Smooth muscle cell (in vitro differentiated cells): Measurements from ENCODE around the gene RASA3. TPM values are rescaled to one million over a fixed set of nuclear protein-coding genes. Genes with fewer than 3 reads are reported as not detected.
"Not testable (repeated sequence)": the region's sequence is repeated elsewhere in the genome, so short reads cannot be mapped to it uniquely, and the experiment has no call there.

Experiments
- DNase-seq: peaks from one replicate; lab custom pipeline; 2025; ENCODE audit not compliant: unreplicated experiment; lab: John Stamatoyannopoulos, UW
- H2AFZ ChIP-seq: fragments of 200-600 bp; sonication (generic); 2 replicates; pipeline ENCODE4 v1.6.0; 2016; ENCODE audit warnings: antibody characterized with exemption, low read depth, mild to moderate bottlenecking
- H3F3A ChIP-seq: fragments of 200-600 bp; sonication (generic); 2 replicates; pipeline ENCODE4 v1.6.0; 2017; ENCODE audit warnings: antibody characterized with exemption, low read depth
- H3K27ac ChIP-seq: fragments of 200-600 bp; sonication (generic); 2 replicates; pipeline ENCODE4 v1.5.1; 2016; ENCODE audit warnings: low read depth, mild to moderate bottlenecking
- H3K27me3 ChIP-seq: fragments of 200-600 bp; sonication (generic); 2 replicates; pipeline ENCODE4 v1.6.1; 2016; ENCODE audit warnings: low read depth, mild to moderate bottlenecking
- H3K36me3 ChIP-seq: fragments of 200-600 bp; sonication (generic); 2 replicates; pipeline ENCODE4 v1.5.1; 2016; ENCODE audit warnings: low read depth
- H3K4me1 ChIP-seq: fragments of 200-600 bp; sonication (generic); 2 replicates; pipeline ENCODE4 v1.5.1; 2016; ENCODE audit warnings: low read depth
- H3K4me2 ChIP-seq: fragments of 200-600 bp; sonication (generic); 2 replicates; pipeline ENCODE4 v1.6.0; 2016; ENCODE audit warnings: mild to moderate bottlenecking
- H3K4me3 ChIP-seq: fragments of 200-600 bp; sonication (generic); 2 replicates; pipeline ENCODE4 v1.5.1; 2016; ENCODE audit warnings: mild to moderate bottlenecking
- H3K79me2 ChIP-seq: fragments of 200-600 bp; sonication (generic); 2 replicates; pipeline ENCODE4 v1.6.0; 2016; ENCODE audit warnings: low read depth, mild to moderate bottlenecking
- H3K9ac ChIP-seq: fragments of 200-600 bp; sonication (generic); 2 replicates; pipeline ENCODE4 v1.6.0; 2016; ENCODE audit warnings: low read depth
- H3K9me3 ChIP-seq: fragments of 200-600 bp; sonication (generic); replicated peaks from 2 replicates; pipeline ENCODE4 v1.5.1; 2016; ENCODE audit warnings: low read depth
- H4K20me1 ChIP-seq: fragments of 200-600 bp; sonication (generic); 2 replicates; pipeline ENCODE4 v1.6.0; 2016; ENCODE audit warnings: low read depth
- CTCF ChIP-seq: fragments of 200-600 bp; sonication (generic); IDR thresholded peaks from 2 replicates; pipeline ENCODE4 v1.5.1; 2017; ENCODE audit warnings: borderline replicate concordance, mild to moderate bottlenecking, antibody characterized with exemption; ENCODE audit not compliant: insufficient read depth, poor library complexity, severe bottlenecking
- WGBS: methylation state at CpG from one replicate; pipeline ENCODE4 v1.1.7; 2016; ENCODE audit warnings: low lambda C conversion rate; 5-methylcytosine and 5-hydroxymethylcytosine counted together
- polyA plus RNA-seq: library from polyadenylated mRNA; unstranded; fragments of >200 nt; fragmentation: Nextera tagmentation; extraction: Ambion mirVana; gene quantifications from 2 replicates; pipeline ENCODE4 v1.2.1, GENCODE V29; 2016
- total RNA-seq: library from RNA; depleted of rRNA; stranded (reverse); fragments of >200 nt; gene quantifications from 2 replicates; pipeline ENCODE4 v1.2.3, GENCODE V29; 2014

Gene RASA3
- total and polyA plus RNA-seq, 2 experiments from 2014 or later, result 21.3 to 26.8 TPM

GRCh38 chr13:114076329-114077090 is 55.9 kb downstream of the RASA3 start:
- no peaks in the 10 kb centered on the region for H3K36me3 ChIP-seq
- peaks cover 18% of the 10 kb centered on the region for H3K4me1 ChIP-seq
- H3K27ac ChIP-seq, result no peak overlapping the region
- WGBS, result 92% methylated on average over 35 of the region's 35 CpGs
- H3F3A ChIP-seq, result no peaks in the 10 kb centered on the region
- H3K9me3 ChIP-seq, result no peaks in the 10 kb centered on the region
- no peak overlapping the region for H2AFZ ChIP-seq
- H3K79me2 ChIP-seq, result peaks cover 70% of the 10 kb centered on the region
- no peak for DNase-seq
- TF ChIP-seq CTCF, result no peak
- H3K27me3 ChIP-seq, result no peaks in the 10 kb centered on the region
- no peak overlapping the region for H3K4me3 ChIP-seq
- H4K20me1 ChIP-seq, result peaks cover 94% of the 10 kb centered on the region
- no peak overlapping the region for H3K4me2 ChIP-seq
- H3K9ac ChIP-seq, result no peak overlapping the region

- not testable (repeated sequence) for DNase-seq, H3K9ac ChIP-seq, H3K9me3 ChIP-seq, H3K36me3 ChIP-seq, H3K4me3 ChIP-seq, H3K27ac ChIP-seq, H3K27me3 ChIP-seq, H2AFZ ChIP-seq, H3K4me2 ChIP-seq, H3F3A ChIP-seq
- Histone ChIP-seq H4K20me1 (peaks cover 88% of the 10 kb centered on the region), H3K79me2 (peaks cover 70% of the 10 kb centered on the region), H3K4me1 (peaks cover 18% of the 10 kb centered on the region)
- WGBS, result 97% methylated on average over 16 of the region's 45 CpGs
These were observed 56.6 kb downstream of the RASA3 start for GRCh38 chr13:114075811-114076210.

DNA sequence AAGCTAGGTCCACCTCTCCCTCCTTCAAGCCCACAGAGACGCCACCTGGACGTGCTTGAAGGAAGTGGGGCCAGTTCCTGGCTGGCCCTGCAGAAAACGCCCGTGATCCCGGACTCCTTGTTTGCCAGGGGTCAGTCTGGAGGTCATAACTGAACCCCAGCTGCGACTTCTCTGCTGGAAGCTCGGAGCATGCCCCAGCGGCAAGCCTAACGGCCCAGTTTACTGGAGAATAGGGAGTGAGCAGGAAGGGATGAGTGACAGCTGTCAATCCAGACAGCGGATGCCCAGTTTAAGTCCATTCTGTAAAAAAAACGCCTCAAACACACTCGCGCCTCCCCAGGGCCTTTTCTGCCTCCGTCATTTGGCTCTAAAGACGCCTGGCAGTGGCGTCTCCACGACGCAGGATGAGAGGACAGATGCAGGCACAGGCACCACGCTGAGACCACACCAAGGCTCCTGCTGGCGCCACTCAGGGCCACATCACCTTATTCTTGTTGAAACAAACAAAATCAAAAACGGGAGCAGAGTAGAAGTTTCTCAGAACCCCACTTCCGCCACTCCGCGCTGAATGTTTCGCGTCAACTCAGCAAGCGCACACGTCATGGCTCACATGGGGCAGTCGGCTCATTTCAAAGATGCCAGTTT is 57.6 kb downstream of the RASA3 start:
- TF ChIP-seq CTCF, result no peak
- no peaks in the 10 kb centered on the region for H3K27me3 ChIP-seq
- 96% methylated on average over 29 of the region's 29 CpGs for WGBS
- H3K4me1 ChIP-seq, result peaks cover 18% of the 10 kb centered on the region
- H3K79me2 ChIP-seq, result peaks cover 64% of the 10 kb centered on the region
- no peak overlapping the region for H3K4me3 ChIP-seq
- peaks cover 78% of the 10 kb centered on the region for H4K20me1 ChIP-seq
- peaks cover 5% of the 10 kb centered on the region for H3F3A ChIP-seq
- no peak overlapping the region for H2AFZ ChIP-seq
- no peaks in the 10 kb centered on the region for H3K9me3 ChIP-seq
- H3K27ac ChIP-seq, result no peak overlapping the region
- no peak for DNase-seq
- H3K36me3 ChIP-seq, result no peaks in the 10 kb centered on the region
- H3K4me2 ChIP-seq, result no peak overlapping the region
- no peak overlapping the region for H3K9ac ChIP-seq

GRCh38 chr13:114073881-114074612 is 58.4 kb downstream of the RASA3 start:
- DNase-seq, result no peak
- Histone ChIP-seq H2AFZ (no peak overlapping the region), H3K27me3 (no peaks in the 10 kb centered on the region), H3K79me2 (peaks cover 66% of the 10 kb centered on the region), H3K4me1 (peaks cover 18% of the 10 kb centered on the region), H3K9me3 (no peaks in the 10 kb centered on the region), H3K4me3 (no peak overlapping the region), H3K4me2 (no peak overlapping the region), H3K27ac (no peak overlapping the region), H3K9ac (no peak overlapping the region), H4K20me1 (peaks cover 71% of the 10 kb centered on the region), H3F3A (peaks cover 5% of the 10 kb centered on the region), H3K36me3 (no peaks in the 10 kb centered on the region)
- no peak for TF ChIP-seq CTCF
- 96% methylated on average over 22 of the region's 22 CpGs for WGBS
